ENCODE data around the gene ULBP1.

DNA sequence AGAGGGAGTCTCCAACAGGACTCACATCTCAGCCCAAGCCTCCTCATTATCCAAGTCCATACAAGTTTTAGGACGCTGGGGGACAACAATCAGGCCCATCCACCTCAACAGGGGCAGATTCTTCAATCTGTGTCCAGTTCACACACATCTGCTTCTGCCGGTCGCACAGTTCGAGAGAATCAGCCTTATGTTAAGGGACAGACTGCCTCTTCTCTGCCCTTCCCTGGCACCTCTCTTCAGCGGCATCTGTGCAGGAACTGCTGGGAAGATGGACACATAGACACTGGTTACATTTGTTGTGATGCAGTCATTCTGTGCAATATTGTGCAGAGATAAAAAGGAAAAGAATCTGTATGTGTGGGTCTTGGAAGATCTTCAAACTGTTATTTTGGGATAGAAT lies 21.0 kb downstream of the ULBP1 start:
- TF ChIP-seq, protein P1, sequence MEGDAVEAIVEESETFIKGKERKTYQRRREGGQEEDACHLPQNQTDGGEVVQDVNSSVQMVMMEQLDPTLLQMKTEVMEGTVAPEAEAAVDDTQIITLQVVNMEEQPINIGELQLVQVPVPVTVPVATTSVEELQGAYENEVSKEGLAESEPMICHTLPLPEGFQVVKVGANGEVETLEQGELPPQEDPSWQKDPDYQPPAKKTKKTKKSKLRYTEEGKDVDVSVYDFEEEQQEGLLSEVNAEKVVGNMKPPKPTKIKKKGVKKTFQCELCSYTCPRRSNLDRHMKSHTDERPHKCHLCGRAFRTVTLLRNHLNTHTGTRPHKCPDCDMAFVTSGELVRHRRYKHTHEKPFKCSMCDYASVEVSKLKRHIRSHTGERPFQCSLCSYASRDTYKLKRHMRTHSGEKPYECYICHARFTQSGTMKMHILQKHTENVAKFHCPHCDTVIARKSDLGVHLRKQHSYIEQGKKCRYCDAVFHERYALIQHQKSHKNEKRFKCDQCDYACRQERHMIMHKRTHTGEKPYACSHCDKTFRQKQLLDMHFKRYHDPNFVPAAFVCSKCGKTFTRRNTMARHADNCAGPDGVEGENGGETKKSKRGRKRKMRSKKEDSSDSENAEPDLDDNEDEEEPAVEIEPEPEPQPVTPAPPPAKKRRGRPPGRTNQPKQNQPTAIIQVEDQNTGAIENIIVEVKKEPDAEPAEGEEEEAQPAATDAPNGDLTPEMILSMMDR (conservative IDR thresholded peaks at IDR 0.05 in 1 of 2, IDR thresholded peaks at IDR 0.05 in 1 of 2; ENCODE audit: extremely low read depth in 1 of 2, insufficient read depth in 1 of 2, low read depth in 1 of 2, low read length in 2 of 2), result no peak
- TF ChIP-seq EZH2 (IDR thresholded peaks at IDR 0.05; ENCODE audit: borderline replicate concordance, low read length), result no peak
